HG03095 (cell line): ENCODE data around the gene OR10K2.

Experiments used
- ATAC-seq: cut with Tn5 transposase; IDR thresholded peaks from one replicate; pipeline ENCODE4 v1.9.1; 2021; ENCODE audit warnings: moderate library complexity; ENCODE audit not compliant: unreplicated experiment

Gene OR10K2

DNA sequence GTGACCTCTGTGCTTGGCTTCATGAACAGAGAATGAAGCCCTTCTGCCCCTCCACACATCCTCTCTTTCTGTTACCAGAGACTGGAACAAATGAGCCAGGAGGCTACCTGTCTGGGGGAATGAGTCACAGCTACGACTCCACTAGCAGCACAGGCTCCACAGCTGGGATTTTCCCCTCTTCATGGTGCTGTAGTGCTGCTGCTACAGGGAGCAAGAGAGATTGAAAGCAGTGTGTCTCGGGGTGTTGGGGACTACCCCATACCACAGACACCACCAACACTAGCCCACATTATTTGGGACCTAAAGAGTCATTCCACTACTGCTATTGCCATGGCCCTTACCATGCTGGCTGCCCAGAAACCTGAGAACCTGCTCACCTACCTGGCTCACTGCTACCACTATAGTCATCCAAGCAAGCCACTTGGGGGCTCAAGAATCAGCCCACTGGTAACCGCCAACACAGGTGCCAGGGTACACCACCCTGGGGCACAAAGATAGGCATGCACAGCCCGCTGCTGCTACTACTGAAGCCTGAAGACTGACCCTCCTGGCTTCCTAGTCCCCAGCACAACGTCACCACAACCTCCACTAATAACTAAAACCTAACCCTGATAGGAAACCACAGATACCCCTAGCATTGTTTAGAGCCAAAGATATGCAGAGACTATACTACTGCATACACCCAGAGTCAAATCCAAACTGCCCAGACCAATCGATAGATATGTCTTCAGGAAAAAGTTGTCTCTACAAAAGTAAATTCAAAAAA, 54.7 kb downstream of the OR10K2 start:
- peak; percentile 98 for ATAC-seq
